Activated CD8-positive, alpha-beta memory T cell treated with anti-CD3 and anti-CD28 coated beads for 36 hours (primary cell): ENCODE results near the gene ACSF2. TPM values are rescaled to one million over a fixed set of nuclear protein-coding genes. Genes with fewer than 3 reads are reported as not detected.

Experiments used
- CTCF ChIA-PET: fragments of 350-600 bp; sonication (Branson Sonifier 250); formaldehyde crosslinking; loops from one replicate; lab custom pipeline; 2021; ENCODE audit warnings: antibody characterized with exemption; lab: Charles Lee
- POLR2A ChIA-PET: fragments of 350-600 bp; sonication (Branson Sonifier 250); formaldehyde crosslinking; loops from one replicate; lab custom pipeline; 2021; ENCODE audit warnings: antibody characterized with exemption; lab: Charles Lee
- total RNA-seq, 2 experiments: library from RNA; stranded (reverse); gene quantifications; one replicate each; pipeline ENCODE4 v1.2.3, GENCODE V29; 2021

Gene ACSF2
- total RNA-seq, 2 experiments from 2014 or later = 11.3 to 14.1 TPM

GRCh38 chr17:50479522-50480141 lies 53.6 kb downstream of the ACSF2 start:
- CTCF ChIA-PET = interaction anchor here (0.8 to 2.0 kb wide), 10 partner anchors 12 to 117 kb away, joined by 3 to 10 read pairs (median 3); partner anchors contain the start of gene SPATA20
- POLR2A ChIA-PET = interaction anchor here (0.6 to 1.9 kb wide), 5 partner anchors 8 to 82 kb away, joined by 3 to 7 read pairs (median 3); partner anchors contain the start of gene LRRC59

DNA sequence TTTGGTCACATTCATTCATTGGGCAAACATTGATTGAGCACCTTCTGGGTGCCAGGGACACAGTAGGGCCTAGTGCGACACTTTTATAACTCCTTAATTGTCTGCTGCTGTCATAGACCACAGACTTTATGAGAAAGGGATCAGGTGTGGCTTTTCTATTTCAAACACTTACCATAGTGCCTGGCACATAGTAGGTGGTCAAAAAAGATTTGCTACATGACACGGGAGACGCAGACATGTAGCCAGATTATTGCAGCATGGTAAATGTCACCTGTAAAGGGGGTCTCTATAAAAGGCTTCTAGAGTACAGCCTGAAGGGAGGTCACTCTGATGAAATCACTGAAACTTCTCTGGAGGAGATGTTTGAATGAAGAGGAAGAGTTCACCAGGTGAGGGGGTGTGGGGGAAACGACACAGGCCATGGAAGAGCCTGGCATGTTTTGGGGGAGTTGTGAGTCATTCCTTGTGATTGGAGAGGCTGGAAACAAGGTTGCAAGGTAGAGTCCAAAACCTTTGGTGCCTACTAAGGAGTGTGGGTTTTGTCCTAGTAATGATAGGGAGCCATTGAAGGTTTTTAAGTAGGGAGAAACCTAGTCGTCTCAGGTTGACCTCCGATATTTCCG lies 54.2 kb downstream of the ACSF2 start:
- POLR2A ChIA-PET = interaction anchor here (1.0 kb wide), 1 partner anchor 7 kb away, joined by 3 read pairs; no protein-coding TSS in a partner anchor
- CTCF ChIA-PET = interaction anchor here (0.9 to 1.6 kb wide), 4 partner anchors 12 to 66 kb away, joined by 3 to 4 read pairs (median 3); partner anchors contain the start of gene SPATA20

DNA sequence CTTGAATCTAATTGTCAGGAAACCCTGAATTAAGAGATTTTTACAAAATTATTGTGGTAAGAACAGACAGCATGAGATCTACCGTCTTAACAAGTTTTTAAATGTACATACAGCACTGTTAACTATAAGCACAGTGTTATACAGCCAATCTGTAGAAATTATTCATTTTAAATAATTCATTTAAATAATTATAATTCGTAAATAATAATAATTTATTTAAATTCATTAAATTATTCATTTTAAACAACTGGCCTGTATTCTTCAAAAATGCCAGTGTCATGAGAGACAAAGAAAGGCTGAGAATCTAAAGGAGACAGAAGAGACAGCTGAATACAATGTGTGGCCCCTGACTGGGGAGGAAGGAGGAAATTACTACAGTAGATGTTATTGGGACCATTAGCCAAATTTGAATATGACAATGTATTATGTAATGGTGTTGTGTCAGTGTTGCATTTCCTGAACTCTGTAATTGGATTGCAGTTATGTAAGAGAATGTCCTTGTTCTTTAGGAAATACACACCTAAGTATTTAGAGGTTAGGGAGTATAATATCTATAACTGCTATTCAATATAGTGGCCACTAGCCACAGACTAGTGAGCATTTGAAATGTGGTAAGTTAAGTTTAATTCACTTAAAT lies 55.0 kb downstream of the ACSF2 start:
- ChIA-PET CTCF (interaction anchor here (0.7 to 0.9 kb wide), 2 partner anchors 13 to 147 kb away, joined by 3 read pairs; no protein-coding TSS in a partner anchor), POLR2A (no interaction called here)

DNA sequence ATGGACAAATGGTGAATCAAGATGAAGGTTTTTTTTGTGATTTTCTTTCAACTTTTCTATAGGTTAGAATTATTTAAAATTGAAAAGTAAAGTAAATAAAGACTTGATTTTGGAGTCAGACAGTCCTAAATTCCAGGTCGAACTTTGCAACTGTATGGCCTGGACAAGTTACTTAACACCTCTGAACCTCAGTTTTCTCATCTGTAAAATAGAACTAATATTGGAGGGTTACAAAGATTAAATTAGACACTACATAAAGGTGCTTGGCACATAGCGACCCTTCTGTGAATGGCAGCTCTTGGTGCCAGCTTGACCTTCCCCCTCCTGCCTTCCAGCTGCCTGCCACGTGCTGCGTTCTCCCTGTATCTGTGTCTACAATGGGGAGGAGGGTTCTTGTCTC lies 55.6 kb downstream of the ACSF2 start:
- ChIA-PET POLR2A (no interaction called here), CTCF (interaction anchor here (0.7 to 2.0 kb wide), 6 partner anchors 12 to 147 kb away, joined by 3 to 14 read pairs (median 4); partner anchors contain the start of gene LRRC59)

GRCh38 chr17:50482110-50482509 lies 56.1 kb downstream of the ACSF2 start:
- ChIA-PET CTCF (interaction anchor here (0.7 to 2.0 kb wide), 7 partner anchors 12 to 146 kb away, joined by 3 to 14 read pairs (median 5); partner anchors contain the start of gene LRRC59), POLR2A (no interaction called here)

DNA sequence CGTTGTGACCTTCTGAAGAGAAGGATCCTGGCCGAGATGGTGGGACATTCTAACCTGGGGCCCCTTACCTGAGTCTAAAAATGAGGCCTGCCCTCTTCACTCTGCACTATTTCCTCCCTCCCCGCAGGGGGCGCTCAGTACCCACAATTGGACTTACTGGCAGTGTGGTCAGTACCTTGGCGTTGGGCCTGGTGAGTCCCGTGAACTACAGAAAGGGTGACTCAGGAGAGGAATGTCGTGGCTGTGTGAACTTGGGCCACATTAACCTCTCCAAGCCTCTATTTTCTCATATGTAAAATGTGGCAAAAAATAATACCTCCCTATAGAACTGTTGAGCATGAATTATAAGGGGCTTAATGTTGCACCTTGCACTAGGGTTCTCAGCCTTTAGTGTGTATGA lies 56.5 kb downstream of the ACSF2 start:
- CTCF ChIA-PET = interaction anchor here (0.9 to 2.0 kb wide), 9 partner anchors 19 to 144 kb away, joined by 3 to 14 read pairs (median 5); partner anchors contain the start of gene LRRC59
- POLR2A ChIA-PET = no interaction called here

GRCh38 chr17:50483266-50483665 lies 57.2 kb downstream of the ACSF2 start:
- ChIA-PET POLR2A (no interaction called here), CTCF (interaction anchor here (0.6 to 2.0 kb wide), 9 partner anchors 10 to 121 kb away, joined by 3 to 14 read pairs (median 3); no protein-coding TSS in a partner anchor)

GRCh38 chr17:50484386-50485155 lies 58.6 kb downstream of the ACSF2 start:
- POLR2A ChIA-PET = interaction anchor here (0.7 kb wide), 1 partner anchor 57 kb away, joined by 3 read pairs; no protein-coding TSS in a partner anchor
- CTCF ChIA-PET = interaction anchor here (0.6 to 1.2 kb wide), 2 partner anchors 9 to 31 kb away, joined by 3 to 7 read pairs; no protein-coding TSS in a partner anchor

DNA sequence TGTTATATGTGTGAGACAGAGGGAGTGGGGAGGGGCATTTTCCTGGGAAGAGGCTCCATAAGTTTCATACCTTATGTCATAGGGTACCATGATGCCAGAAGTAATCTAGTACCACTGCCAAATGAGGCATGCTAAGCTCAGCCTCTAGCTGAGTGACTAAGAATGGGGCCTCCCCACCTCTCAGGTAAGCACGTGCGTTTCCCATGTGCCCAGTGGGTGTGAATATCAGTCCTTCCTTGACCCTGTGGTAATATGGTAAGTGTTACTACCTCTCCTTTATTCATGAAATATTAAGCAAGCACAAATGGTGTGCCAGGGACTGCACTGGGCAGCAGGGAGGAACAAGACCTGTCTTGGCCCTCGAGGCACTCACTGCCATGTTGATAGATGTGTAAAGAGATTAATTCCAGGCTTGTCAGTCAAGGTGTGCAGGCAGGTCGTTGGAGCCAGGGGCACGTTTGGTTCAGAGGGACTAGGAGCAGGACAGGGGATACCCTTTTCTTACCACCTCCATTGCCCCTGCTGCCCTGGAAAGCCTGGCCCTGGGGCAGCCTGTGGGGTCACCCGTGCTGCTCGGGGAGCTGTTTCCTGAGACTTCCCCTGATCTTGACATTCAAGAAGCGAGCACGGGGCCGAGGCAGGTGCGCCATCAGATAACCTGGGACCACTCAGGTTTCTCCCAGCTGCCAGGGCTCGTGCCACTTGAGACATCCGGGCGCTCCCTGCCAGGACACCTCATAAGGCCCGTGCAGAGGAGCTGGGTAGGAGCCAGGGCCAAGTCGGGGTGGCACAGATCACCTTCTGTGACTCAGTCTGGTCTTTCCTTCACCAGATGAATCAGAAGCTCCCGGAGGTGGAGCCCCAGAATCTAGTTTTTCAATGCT lies 61.4 kb downstream of the ACSF2 start:
- ChIA-PET POLR2A (interaction anchor here (0.9 kb wide), 2 partner anchors 8 to 72 kb away, joined by 3 read pairs; no protein-coding TSS in a partner anchor), CTCF (interaction anchor here (1.8 kb wide), 1 partner anchor 13 kb away, joined by 5 read pairs; no protein-coding TSS in a partner anchor)

- ChIA-PET POLR2A (no interaction called here), CTCF (interaction anchor here (1.8 kb wide), 1 partner anchor 12 kb away, joined by 5 read pairs; no protein-coding TSS in a partner anchor)
Observed at GRCh38 chr17:50488880-50489279, 62.9 kb downstream of the ACSF2 start.

- POLR2A ChIA-PET = no interaction called here
- CTCF ChIA-PET = no interaction called here
Observed at GRCh38 chr17:50491505-50491904, 65.5 kb downstream of the ACSF2 start.

GRCh38 chr17:50492214-50492613 lies 66.2 kb downstream of the ACSF2 start:
- POLR2A ChIA-PET = no interaction called here
- CTCF ChIA-PET = interaction anchor here (1.6 kb wide), 1 partner anchor 12 kb away, joined by 3 read pairs; no protein-coding TSS in a partner anchor

DNA sequence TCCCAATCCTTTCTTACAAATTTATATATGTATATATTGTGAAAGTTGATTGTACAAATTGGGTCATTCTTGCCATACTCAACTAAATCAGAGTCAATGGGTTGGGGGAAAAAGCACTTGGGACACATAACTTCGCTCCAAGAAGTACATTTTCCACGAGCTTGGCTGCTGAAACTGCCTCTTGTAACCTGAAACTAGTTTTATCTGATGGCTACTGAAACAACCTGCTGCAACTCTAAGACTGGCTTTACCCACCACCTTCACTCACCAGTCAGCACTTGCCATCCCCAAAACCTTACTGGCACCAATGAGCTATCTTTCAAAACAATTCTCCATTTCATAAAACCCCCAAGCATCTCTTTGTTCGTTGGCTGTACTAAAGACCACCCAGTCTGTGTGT lies 67.7 kb downstream of the ACSF2 start:
- POLR2A ChIA-PET = interaction anchor here (0.6 kb wide), 1 partner anchor 366 kb away, joined by 3 read pairs; no protein-coding TSS in a partner anchor
- CTCF ChIA-PET = interaction anchor here (1.4 to 1.7 kb wide), 4 partner anchors 10 to 14 kb away, joined by 3 read pairs; no protein-coding TSS in a partner anchor

DNA sequence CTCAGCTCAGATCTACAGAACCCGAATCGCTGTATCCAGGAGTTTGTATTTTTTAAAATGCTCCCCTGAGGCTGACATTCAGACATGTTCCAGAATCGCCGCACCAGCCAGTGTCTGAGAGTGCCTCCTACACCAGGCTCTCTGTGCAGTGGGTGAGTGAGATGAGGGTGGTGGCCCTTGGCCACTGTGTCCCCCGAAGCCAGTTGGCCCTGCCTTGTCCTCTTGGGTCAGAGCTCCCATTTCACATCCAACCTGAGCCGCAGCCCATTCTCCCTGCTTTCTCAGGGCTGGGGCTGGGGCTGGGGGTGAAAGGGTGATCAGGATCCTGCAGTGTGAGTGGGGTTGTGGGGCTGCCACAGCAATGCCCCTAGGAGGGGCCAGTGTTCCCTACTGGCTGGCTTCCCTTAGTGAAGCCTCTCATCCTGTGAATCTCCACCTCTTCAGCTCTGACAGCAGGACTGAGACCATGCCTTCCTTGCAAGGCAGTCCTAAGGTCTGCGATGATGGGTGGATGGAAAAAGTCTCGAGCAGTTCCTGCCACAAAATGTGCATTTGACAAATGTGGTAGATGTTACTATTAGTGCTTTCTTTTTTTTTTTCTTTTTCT lies 69.3 kb downstream of the ACSF2 start:
- POLR2A ChIA-PET = no interaction called here
- CTCF ChIA-PET = no interaction called here

GRCh38 chr17:50495918-50496317 lies 69.9 kb downstream of the ACSF2 start:
- POLR2A ChIA-PET = no interaction called here

GRCh38 chr17:50498021-50498874 lies 72.2 kb downstream of the ACSF2 start:
- POLR2A ChIA-PET = no interaction called here
- CTCF ChIA-PET = no interaction called here

More at GRCh38 chr17:50495918-50496317, 69.9 kb downstream of the ACSF2 start:
- CTCF ChIA-PET = no interaction called here
